WTC11 (cell line): ENCODE data around the gene EXD3. TPM values are rescaled to one million over a fixed set of nuclear protein-coding genes. Genes with fewer than 3 reads are reported as not detected.
"Not testable (repeated sequence)": the region's sequence is repeated elsewhere in the genome, so short reads cannot be mapped to it uniquely, and the experiment has no call there.

ENCODE experiments used
- ATAC-seq: fragments of 200-7000 bp; cut with Tn5 transposase; 2 replicates; pipeline ENCODE4 v1.10.0; 2021; ENCODE audit warnings: mild to moderate bottlenecking, moderate library complexity
- CTCF ChIA-PET: fragments of 300-600 bp; sonication (Branson Sonifier 250); formaldehyde crosslinking; loops from one replicate; lab custom pipeline; 2021; ENCODE audit warnings: antibody characterized with exemption; lab: Charles Lee
- POLR2A ChIA-PET: fragments of 350-600 bp; sonication (Branson Sonifier 250); formaldehyde crosslinking; loops from one replicate; lab custom pipeline; 2021; ENCODE audit warnings: antibody characterized with exemption; lab: Charles Lee
- DNase-seq: peaks from one replicate; pipeline ENCODE4 v3.0.0; 2021; ENCODE audit warnings: low spot score
- H3K27ac Mint-ChIP-seq: 2 replicates; pipeline ENCODE4 v1.8.0; 2021; ENCODE audit warnings: mixed read lengths
- H3K27me3 Mint-ChIP-seq: 2 replicates; pipeline ENCODE4 v1.8.0; 2021; ENCODE audit warnings: low read depth, mild to moderate bottlenecking, moderate library complexity, mixed read lengths
- H3K36me3 Mint-ChIP-seq: 2 replicates; pipeline ENCODE4 v1.8.0; 2021; ENCODE audit warnings: mixed read lengths
- H3K4me1 Mint-ChIP-seq: 2 replicates; pipeline ENCODE4 v1.8.0; 2022; ENCODE audit warnings: mixed read lengths
- H3K4me3 Mint-ChIP-seq: 2 replicates; pipeline ENCODE4 v1.8.0; 2021; ENCODE audit warnings: mild to moderate bottlenecking, moderate library complexity, mixed read lengths
- H3K9me3 Mint-ChIP-seq: 2 replicates; pipeline ENCODE4 v1.8.0; 2021; ENCODE audit warnings: mixed read lengths
- ARID4B ChIP-seq: sonication (generic); formaldehyde crosslinking; IDR thresholded peaks from 2 replicates; pipeline ENCODE4 v1.8.0; 2023; ENCODE audit warnings: missing genetic modification reagents, mild to moderate bottlenecking, borderline replicate concordance
- E2F5 ChIP-seq: sonication (generic); formaldehyde crosslinking; IDR thresholded peaks from 2 replicates; pipeline ENCODE4 v1.8.1; 2022; ENCODE audit warnings: mild to moderate bottlenecking, moderate library complexity, missing genetic modification reagents
- ESRRA ChIP-seq: sonication (generic); formaldehyde crosslinking; IDR thresholded peaks from 2 replicates; pipeline ENCODE4 v1.8.1; 2022; ENCODE audit warnings: mild to moderate bottlenecking, missing genetic modification reagents, borderline replicate concordance
- ETV6 ChIP-seq: sonication (generic); formaldehyde crosslinking; IDR thresholded peaks from 2 replicates; pipeline ENCODE4 v1.8.1; 2022; ENCODE audit warnings: mild to moderate bottlenecking, missing genetic modification reagents
- FOXP1 ChIP-seq: sonication (generic); formaldehyde crosslinking; IDR thresholded peaks from 2 replicates; pipeline ENCODE4 v1.8.0; 2022; ENCODE audit warnings: missing genetic modification reagents, mild to moderate bottlenecking, moderate library complexity, borderline replicate concordance
- GABPB1 ChIP-seq: sonication (generic); formaldehyde crosslinking; IDR thresholded peaks from 2 replicates; pipeline ENCODE4 v1.8.1; 2023; ENCODE audit warnings: mild to moderate bottlenecking, missing genetic modification reagents
- NFE2L1 ChIP-seq: sonication (generic); formaldehyde crosslinking; IDR thresholded peaks from 2 replicates; pipeline ENCODE4 v1.8.1; 2023; ENCODE audit warnings: missing genetic modification reagents
- PREB ChIP-seq: sonication (generic); formaldehyde crosslinking; IDR thresholded peaks from 2 replicates; pipeline ENCODE4 v1.8.1; 2022; ENCODE audit warnings: mild to moderate bottlenecking, missing genetic modification reagents, moderate library complexity, borderline replicate concordance
- RORB ChIP-seq: fragments of 250-450 bp; sonication (Bioruptor Pico); IDR thresholded peaks from 2 replicates; pipeline ENCODE4 v1.9.0; 2021; ENCODE audit warnings: mild to moderate bottlenecking
- ZBTB21 ChIP-seq: sonication (generic); formaldehyde crosslinking; IDR thresholded peaks from 2 replicates; pipeline ENCODE4 v1.8.1; 2023; ENCODE audit warnings: mild to moderate bottlenecking, missing genetic modification reagents, borderline replicate concordance
- ZNF416 ChIP-seq: fragments of 250-450 bp; sonication (Bioruptor Pico); IDR thresholded peaks from 2 replicates; pipeline ENCODE4 v1.9.0; 2021; ENCODE audit warnings: mild to moderate bottlenecking, inconsistent platforms
- total RNA-seq: library from RNA; stranded (reverse); gene quantifications from 3 replicates; pipeline ENCODE4 v1.2.3, GENCODE V29; 2021
- TF ChIP-seq, protein P1 (sequence below): fragments of 250-450 bp; sonication (Bioruptor Pico); IDR thresholded peaks from 2 replicates; pipeline ENCODE4 v1.9.0; 2021; ENCODE audit warnings: moderate library complexity, mild to moderate bottlenecking, inconsistent platforms, borderline replicate concordance
- TF ChIP-seq, protein P2 (sequence below): sonication (generic); formaldehyde crosslinking; IDR thresholded peaks from 2 replicates; pipeline ENCODE4 v1.8.1; 2022; ENCODE audit warnings: low read depth, mild to moderate bottlenecking, moderate library complexity, missing genetic modification reagents, borderline replicate concordance
- TF ChIP-seq, protein P3 (sequence below): fragments of 250-450 bp; sonication (Bioruptor Pico); IDR thresholded peaks from 2 replicates; pipeline ENCODE4 v1.9.0; 2021; ENCODE audit warnings: mild to moderate bottlenecking, borderline replicate concordance

The EXD3 gene
- total RNA-seq, 1 experiment from 2014 or later = 21.2 TPM

- Mint-ChIP-seq H3K27me3 (peaks cover 5% of the 10 kb centered on the region; the same call in 1 of the 2 replicates), H3K4me3 (no peak overlapping the region), H3K9me3 (peaks cover 44% of the 10 kb centered on the region), H3K27ac (no peak overlapping the region), H3K36me3 (peaks cover 21% of the 10 kb centered on the region), H3K4me1 (no peaks in the 10 kb centered on the region)
- ChIA-PET POLR2A (no interaction called here), CTCF (no interaction called here)
- TF ChIP-seq NFE2L1 (no peak), ETV6 (no peak), ZBTB21 (CRISPR knock-in tag) (no peak), RORB (CRISPR knock-in tag) (no peak), FOXP1 (CRISPR knock-in tag) (no peak), PREB (CRISPR knock-in tag) (no peak), ZNF416 (CRISPR knock-in tag) (no peak), GABPB1 (CRISPR knock-in tag) (no peak), E2F5 (no peak), ARID4B (CRISPR knock-in tag) (no peak), ESRRA (CRISPR knock-in tag) (no peak)
- TF ChIP-seq, protein P1, sequence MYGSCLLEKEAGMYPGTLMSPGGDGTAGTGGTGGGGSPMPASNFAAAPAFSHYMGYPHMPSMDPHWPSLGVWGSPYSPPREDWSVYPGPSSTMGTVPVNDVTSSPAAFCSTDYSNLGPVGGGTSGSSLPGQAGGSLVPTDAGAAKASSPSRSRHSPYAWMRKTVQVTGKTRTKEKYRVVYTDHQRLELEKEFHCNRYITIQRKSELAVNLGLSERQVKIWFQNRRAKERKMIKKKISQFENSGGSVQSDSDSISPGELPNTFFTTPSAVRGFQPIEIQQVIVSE (CRISPR knock-in tag) = no peak
- TF ChIP-seq, protein P2, sequence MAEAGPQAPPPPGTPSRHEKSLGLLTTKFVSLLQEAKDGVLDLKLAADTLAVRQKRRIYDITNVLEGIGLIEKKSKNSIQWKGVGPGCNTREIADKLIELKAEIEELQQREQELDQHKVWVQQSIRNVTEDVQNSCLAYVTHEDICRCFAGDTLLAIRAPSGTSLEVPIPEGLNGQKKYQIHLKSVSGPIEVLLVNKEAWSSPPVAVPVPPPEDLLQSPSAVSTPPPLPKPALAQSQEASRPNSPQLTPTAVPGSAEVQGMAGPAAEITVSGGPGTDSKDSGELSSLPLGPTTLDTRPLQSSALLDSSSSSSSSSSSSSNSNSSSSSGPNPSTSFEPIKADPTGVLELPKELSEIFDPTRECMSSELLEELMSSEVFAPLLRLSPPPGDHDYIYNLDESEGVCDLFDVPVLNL (CRISPR knock-in tag) = no peak
- TF ChIP-seq, protein P3, sequence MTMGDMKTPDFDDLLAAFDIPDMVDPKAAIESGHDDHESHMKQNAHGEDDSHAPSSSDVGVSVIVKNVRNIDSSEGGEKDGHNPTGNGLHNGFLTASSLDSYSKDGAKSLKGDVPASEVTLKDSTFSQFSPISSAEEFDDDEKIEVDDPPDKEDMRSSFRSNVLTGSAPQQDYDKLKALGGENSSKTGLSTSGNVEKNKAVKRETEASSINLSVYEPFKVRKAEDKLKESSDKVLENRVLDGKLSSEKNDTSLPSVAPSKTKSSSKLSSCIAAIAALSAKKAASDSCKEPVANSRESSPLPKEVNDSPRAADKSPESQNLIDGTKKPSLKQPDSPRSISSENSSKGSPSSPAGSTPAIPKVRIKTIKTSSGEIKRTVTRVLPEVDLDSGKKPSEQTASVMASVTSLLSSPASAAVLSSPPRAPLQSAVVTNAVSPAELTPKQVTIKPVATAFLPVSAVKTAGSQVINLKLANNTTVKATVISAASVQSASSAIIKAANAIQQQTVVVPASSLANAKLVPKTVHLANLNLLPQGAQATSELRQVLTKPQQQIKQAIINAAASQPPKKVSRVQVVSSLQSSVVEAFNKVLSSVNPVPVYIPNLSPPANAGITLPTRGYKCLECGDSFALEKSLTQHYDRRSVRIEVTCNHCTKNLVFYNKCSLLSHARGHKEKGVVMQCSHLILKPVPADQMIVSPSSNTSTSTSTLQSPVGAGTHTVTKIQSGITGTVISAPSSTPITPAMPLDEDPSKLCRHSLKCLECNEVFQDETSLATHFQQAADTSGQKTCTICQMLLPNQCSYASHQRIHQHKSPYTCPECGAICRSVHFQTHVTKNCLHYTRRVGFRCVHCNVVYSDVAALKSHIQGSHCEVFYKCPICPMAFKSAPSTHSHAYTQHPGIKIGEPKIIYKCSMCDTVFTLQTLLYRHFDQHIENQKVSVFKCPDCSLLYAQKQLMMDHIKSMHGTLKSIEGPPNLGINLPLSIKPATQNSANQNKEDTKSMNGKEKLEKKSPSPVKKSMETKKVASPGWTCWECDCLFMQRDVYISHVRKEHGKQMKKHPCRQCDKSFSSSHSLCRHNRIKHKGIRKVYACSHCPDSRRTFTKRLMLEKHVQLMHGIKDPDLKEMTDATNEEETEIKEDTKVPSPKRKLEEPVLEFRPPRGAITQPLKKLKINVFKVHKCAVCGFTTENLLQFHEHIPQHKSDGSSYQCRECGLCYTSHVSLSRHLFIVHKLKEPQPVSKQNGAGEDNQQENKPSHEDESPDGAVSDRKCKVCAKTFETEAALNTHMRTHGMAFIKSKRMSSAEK (CRISPR knock-in tag) = no peak
- DNase-seq = no peak
- no peak for ATAC-seq
Observed at GRCh38 chr9:137330689-137331088, 92.3 kb downstream of the EXD3 start.

DNA sequence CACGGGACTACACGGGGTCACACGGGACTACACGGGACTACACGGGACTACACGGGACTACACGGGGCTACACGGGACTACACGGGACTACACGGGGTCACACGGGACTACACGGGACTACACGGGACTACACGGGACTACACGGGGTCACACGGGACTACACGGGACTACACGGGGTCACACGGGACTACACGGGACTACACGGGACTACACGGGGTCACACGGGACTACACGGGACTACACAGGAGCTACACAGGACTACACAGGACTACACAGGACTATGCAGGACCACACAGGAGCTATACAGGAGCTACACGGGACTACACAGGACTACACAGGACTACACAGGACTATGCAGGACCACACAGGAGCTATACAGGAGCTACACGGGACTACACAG lies 93.4 kb downstream of the EXD3 start:
- H3K4me1 Mint-ChIP-seq, CTCF ChIA-PET: not testable (repeated sequence)
- peaks cover 17% of the 10 kb centered on the region for H3K36me3 Mint-ChIP-seq

GRCh38 chr9:137327641-137328550 lies 95.1 kb downstream of the EXD3 start:
- POLR2A ChIA-PET, CTCF ChIA-PET, H3K4me3 Mint-ChIP-seq, H3K4me1 Mint-ChIP-seq, H3K27me3 Mint-ChIP-seq, H3K27ac Mint-ChIP-seq, DNase-seq, ATAC-seq: not testable (repeated sequence)
- Mint-ChIP-seq H3K9me3 (peaks cover 29% of the 10 kb centered on the region), H3K36me3 (peaks cover 17% of the 10 kb centered on the region)

More for the DNA sequence above, 93.4 kb downstream of the EXD3 start:
- POLR2A ChIA-PET, H3K27ac Mint-ChIP-seq, ATAC-seq, DNase-seq, H3K27me3 Mint-ChIP-seq, H3K4me3 Mint-ChIP-seq: not testable (repeated sequence)
- peaks cover 38% of the 10 kb centered on the region for H3K9me3 Mint-ChIP-seq
